ENCODE measurements around the gene BCL2A1. TPM values are rescaled to one million over a fixed set of nuclear protein-coding genes. Genes with fewer than 3 reads are reported as not detected.

BCL2A1 gene
- total RNA-seq, 1 experiment from 2014 or later = 0.44 TPM

DNA sequence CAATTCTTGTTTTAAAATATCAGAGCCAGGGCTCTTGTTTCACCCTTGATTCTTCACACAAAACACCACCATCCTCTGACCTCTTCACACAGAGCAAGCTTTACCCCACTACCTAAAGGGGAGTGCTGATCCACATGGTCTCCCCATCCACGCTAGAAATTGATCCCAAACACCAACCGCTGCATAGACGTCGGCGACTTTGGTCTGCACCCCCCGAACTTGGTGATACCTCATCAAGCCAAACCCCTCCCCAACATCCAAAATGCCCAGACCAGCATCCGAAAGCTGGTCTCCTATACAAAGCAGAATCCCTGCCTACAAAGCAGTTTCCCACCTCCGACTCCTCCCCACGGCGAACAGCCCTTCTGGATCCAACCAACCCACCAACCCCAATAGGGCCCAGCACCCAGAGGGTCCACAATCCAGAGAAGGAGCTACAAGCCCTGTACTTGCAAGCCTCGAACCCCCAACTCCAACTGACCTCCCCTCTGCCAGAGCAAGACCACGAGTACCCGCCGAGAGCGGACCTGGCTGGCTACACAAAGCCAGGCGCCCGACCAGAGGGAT is 48.4 kb downstream of the BCL2A1 start:
- ChIA-PET CTCF (interaction anchor here (1.5 kb wide), 1 partner anchor 25 kb away, joined by 4 read pairs; no protein-coding TSS in a partner anchor), RAD21 (ENCODE audit: low non-redundant PET in 1 of 2, low total read pairs in 2 of 2, uncharacterized antibody in 2 of 2, unreplicated experiment in 2 of 2) (no interaction called here), POLR2A (interaction anchor here (1.2 to 1.5 kb wide), 4 partner anchors 25 to 230 kb away, joined by 3 to 15 read pairs (median 5); partner anchors contain the start of gene MTHFS)
- no peaks in the 10 kb centered on the region for H4K20me1 ChIP-seq (ENCODE audit: insufficient read depth)
- H3K27ac ChIP-seq (ENCODE audit: low read depth, low read length) = peak overlapping the region; percentile 97
- peaks cover 29% of the 10 kb centered on the region for H3K79me2 ChIP-seq (ENCODE audit: insufficient read depth, low read length)
- no TSS peak for BruUV-seq (replicated peaks)
- H3K4me2 ChIP-seq (ENCODE audit: low read length) = peak overlapping the region; percentile 90
- peaks cover 10 to 16% of the 10 kb centered on the region in 2 experiments; a peak in 3 of 4 replicates for H3K4me1 ChIP-seq (ENCODE audit: control insufficient read depth in 1 of 2, insufficient read depth in 2 of 2, low read length in 2 of 2)
- peaks cover 2 to 19% of the 10 kb centered on the region in 2 experiments; a peak in 2 of 4 replicates for H3K36me3 ChIP-seq (ENCODE audit: control insufficient read depth in 1 of 2, insufficient read depth in 2 of 2, low read length in 2 of 2)
- TF ChIP-seq SP1 (IDR thresholded peaks at IDR 0.05; ENCODE audit: low read depth) (no peak), SRF (IDR thresholded peaks at IDR 0.05; ENCODE audit: low read depth) (no peak)
- H3K27me3 ChIP-seq (ENCODE audit: insufficient read depth, low read length) = no peaks in the 10 kb centered on the region
- peaks cover 15 to 36% of the 10 kb centered on the region in 2 experiments; a peak in 3 of 4 replicates for H3K9me3 ChIP-seq (ENCODE audit: control insufficient read depth in 1 of 2, insufficient read depth in 1 of 2, low read depth in 1 of 2, low read length in 2 of 2)
- peak overlapping the region; percentile 81 for H3K9ac ChIP-seq (ENCODE audit: low read length)
- H3K4me3 ChIP-seq (replicated peaks in 1 of 2; ENCODE audit: low read depth in 1 of 2, low read length in 2 of 2) = peak overlapping the region; percentile 92 to 94
- ATAC-seq (peak; percentile 1; the same call in 1 of the 2 replicates), DNase-seq (ENCODE audit: low read depth, low spot score) (no peak)
- H2AFZ ChIP-seq (ENCODE audit: low read depth, low read length, poor library complexity, severe bottlenecking) = no peak overlapping the region
- intact Hi-C loops (cut with micrococcal nuclease) = no loop called here
- no peaks in the 10 kb centered on the region for H3K9me2 ChIP-seq (ENCODE audit: insufficient read depth)

DNA sequence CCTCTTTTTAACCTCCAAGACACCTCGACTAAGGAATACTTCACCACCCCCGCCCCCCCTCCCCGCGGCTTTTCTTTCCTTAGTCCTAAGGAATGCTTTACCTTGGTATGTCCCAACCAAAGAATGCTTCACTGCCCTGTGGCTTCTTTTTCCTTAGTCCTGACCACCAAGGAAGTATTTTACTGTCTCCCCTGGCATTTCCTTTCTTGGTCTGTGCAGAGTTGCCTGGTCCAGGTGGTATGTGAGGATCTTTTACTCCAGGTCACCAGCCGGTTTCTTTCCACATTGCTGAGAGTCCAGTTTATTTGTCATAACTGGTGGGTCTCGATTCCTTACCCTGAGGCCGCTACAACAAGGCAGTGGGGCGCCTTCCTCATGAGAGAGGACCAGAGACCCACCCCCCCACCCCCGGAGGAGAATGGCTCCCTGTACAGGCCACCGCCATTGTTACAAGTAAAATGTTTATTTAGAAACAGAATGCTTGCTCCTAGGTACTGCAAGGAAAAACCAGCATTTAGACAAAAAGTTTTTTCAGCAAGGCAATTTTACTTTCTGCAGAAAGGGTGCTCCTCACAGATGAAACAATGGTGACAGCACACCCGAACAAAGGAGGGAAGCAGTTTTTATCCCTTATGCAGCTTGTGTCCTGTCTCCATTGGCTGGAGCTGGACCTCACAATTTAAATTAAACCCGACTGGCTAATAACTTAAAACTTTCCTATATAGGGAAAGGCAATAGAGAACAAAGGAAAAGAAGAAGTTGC is 51.1 kb downstream of the BCL2A1 start:
- ChIA-PET POLR2A (no interaction called here), CTCF (no interaction called here), RAD21 (ENCODE audit: low non-redundant PET in 1 of 2, low total read pairs in 2 of 2, uncharacterized antibody in 2 of 2, unreplicated experiment in 2 of 2) (no interaction called here)
- TF ChIP-seq TCF7L2 (IDR thresholded peaks at IDR 0.05; ENCODE audit: borderline replicate concordance, extremely low read depth, insufficient read depth, insufficient read length) (no peak), CBX3 (IDR thresholded peaks at IDR 0.05; ENCODE audit: low read depth) (peak; percentile 84; the same call in 1 of the 2 replicates), EZH2phosphoT487 (IDR thresholded peaks at IDR 0.05; ENCODE audit: borderline replicate concordance) (no peak), SIN3A (IDR thresholded peaks at IDR 0.05; ENCODE audit: low read depth) (no peak), SRF (IDR thresholded peaks at IDR 0.05; ENCODE audit: low read depth) (no peak), ZNF274 (IDR thresholded peaks at IDR 0.05; ENCODE audit: low read depth, low read length) (no peak)
- TF ChIP-seq, protein P1, sequence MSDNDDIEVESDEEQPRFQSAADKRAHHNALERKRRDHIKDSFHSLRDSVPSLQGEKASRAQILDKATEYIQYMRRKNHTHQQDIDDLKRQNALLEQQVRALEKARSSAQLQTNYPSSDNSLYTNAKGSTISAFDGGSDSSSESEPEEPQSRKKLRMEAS (IDR thresholded peaks at IDR 0.05) = no peak
- TF ChIP-seq, protein P2, sequence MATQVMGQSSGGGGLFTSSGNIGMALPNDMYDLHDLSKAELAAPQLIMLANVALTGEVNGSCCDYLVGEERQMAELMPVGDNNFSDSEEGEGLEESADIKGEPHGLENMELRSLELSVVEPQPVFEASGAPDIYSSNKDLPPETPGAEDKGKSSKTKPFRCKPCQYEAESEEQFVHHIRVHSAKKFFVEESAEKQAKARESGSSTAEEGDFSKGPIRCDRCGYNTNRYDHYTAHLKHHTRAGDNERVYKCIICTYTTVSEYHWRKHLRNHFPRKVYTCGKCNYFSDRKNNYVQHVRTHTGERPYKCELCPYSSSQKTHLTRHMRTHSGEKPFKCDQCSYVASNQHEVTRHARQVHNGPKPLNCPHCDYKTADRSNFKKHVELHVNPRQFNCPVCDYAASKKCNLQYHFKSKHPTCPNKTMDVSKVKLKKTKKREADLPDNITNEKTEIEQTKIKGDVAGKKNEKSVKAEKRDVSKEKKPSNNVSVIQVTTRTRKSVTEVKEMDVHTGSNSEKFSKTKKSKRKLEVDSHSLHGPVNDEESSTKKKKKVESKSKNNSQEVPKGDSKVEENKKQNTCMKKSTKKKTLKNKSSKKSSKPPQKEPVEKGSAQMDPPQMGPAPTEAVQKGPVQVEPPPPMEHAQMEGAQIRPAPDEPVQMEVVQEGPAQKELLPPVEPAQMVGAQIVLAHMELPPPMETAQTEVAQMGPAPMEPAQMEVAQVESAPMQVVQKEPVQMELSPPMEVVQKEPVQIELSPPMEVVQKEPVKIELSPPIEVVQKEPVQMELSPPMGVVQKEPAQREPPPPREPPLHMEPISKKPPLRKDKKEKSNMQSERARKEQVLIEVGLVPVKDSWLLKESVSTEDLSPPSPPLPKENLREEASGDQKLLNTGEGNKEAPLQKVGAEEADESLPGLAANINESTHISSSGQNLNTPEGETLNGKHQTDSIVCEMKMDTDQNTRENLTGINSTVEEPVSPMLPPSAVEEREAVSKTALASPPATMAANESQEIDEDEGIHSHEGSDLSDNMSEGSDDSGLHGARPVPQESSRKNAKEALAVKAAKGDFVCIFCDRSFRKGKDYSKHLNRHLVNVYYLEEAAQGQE (IDR thresholded peaks at IDR 0.05; ENCODE audit: low read depth) = no peak
- H2AFZ ChIP-seq (ENCODE audit: low read depth, low read length, poor library complexity, severe bottlenecking) = no peak overlapping the region
- H4K20me1 ChIP-seq (ENCODE audit: insufficient read depth) = no peaks in the 10 kb centered on the region
- intact Hi-C loops (cut with micrococcal nuclease) = no loop called here
- no peaks in the 10 kb centered on the region for H3K9me2 ChIP-seq (ENCODE audit: insufficient read depth)
- H3K4me1 ChIP-seq (ENCODE audit: control insufficient read depth in 1 of 2, insufficient read depth in 2 of 2, low read length in 2 of 2) = peaks cover 10 to 16% of the 10 kb centered on the region in 2 experiments; a peak in 3 of 4 replicates
- H3K79me2 ChIP-seq (ENCODE audit: insufficient read depth, low read length) = peaks cover 29% of the 10 kb centered on the region
- no peak overlapping the region for H3K9ac ChIP-seq (ENCODE audit: low read length)
- H3K9me3 ChIP-seq (ENCODE audit: control insufficient read depth in 1 of 2, insufficient read depth in 1 of 2, low read depth in 1 of 2, low read length in 2 of 2) = peaks cover 38 to 39% of the 10 kb centered on the region in 2 experiments; a peak in 3 of 4 replicates
- H3K36me3 ChIP-seq (ENCODE audit: control insufficient read depth in 1 of 2, insufficient read depth in 2 of 2, low read length in 2 of 2) = peaks cover 2 to 19% of the 10 kb centered on the region in 2 experiments; a peak in 2 of 4 replicates
- H3K4me2 ChIP-seq (ENCODE audit: low read length) = no peak overlapping the region
- no peak overlapping the region for H3K4me3 ChIP-seq (replicated peaks in 1 of 2; ENCODE audit: low read depth in 1 of 2, low read length in 2 of 2)
- no peak overlapping the region for H3K27ac ChIP-seq (ENCODE audit: low read depth, low read length)
- no peak for ATAC-seq
- H3K27me3 ChIP-seq (ENCODE audit: insufficient read depth, low read length) = no peaks in the 10 kb centered on the region
- BruUV-seq (replicated peaks) = no TSS peak
- DNase-seq (ENCODE audit: low read depth, low spot score) = no peak
